D721Med (cell line): ENCODE measurements around the gene NCCRP1.

Experiments used
- DNase-seq: peaks from one replicate; pipeline ENCODE4 v3.0.0; 2011; ENCODE audit warnings: low spot score; ENCODE audit not compliant: insufficient read length
- FAIRE-seq: peaks from 2 replicates; lab custom pipeline; 2011; peaks lifted over from hg19 to GRCh38; lab: Jason Lieb, UNC
- TF ChIP-seq, protein P1 (sequence below): IDR thresholded peaks from 2 replicates; pipeline ENCODE4 v1.5.1; 2012; ENCODE audit warnings: mild to moderate bottlenecking, control low read depth; ENCODE audit not compliant: insufficient read depth; ENCODE audit errors: missing control alignments

NCCRP1 gene

DNA sequence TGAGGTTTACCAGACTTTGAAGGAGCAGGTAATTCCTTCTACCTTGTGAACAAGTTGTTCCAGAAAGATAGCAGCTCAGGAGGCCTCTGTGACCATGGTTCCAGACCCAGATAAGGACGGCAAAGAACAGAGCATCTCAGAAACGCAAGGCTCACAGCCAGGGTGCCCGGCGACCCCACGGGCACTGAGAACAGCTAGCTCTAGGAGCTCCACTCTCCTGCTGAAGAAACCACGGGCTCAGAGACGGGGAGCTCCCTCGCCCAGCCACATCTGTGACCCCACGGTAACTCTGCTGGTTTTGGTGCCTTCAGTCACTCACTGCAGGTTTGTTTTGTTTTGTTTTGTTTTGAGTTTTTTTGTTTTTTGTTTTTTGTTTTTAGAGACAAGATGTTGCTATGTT, 16.0 kb upstream of the NCCRP1 start:
- TF ChIP-seq, protein P1, sequence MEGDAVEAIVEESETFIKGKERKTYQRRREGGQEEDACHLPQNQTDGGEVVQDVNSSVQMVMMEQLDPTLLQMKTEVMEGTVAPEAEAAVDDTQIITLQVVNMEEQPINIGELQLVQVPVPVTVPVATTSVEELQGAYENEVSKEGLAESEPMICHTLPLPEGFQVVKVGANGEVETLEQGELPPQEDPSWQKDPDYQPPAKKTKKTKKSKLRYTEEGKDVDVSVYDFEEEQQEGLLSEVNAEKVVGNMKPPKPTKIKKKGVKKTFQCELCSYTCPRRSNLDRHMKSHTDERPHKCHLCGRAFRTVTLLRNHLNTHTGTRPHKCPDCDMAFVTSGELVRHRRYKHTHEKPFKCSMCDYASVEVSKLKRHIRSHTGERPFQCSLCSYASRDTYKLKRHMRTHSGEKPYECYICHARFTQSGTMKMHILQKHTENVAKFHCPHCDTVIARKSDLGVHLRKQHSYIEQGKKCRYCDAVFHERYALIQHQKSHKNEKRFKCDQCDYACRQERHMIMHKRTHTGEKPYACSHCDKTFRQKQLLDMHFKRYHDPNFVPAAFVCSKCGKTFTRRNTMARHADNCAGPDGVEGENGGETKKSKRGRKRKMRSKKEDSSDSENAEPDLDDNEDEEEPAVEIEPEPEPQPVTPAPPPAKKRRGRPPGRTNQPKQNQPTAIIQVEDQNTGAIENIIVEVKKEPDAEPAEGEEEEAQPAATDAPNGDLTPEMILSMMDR, result no peak
- DNase-seq (no peak), FAIRE-seq (no peak)

DNA sequence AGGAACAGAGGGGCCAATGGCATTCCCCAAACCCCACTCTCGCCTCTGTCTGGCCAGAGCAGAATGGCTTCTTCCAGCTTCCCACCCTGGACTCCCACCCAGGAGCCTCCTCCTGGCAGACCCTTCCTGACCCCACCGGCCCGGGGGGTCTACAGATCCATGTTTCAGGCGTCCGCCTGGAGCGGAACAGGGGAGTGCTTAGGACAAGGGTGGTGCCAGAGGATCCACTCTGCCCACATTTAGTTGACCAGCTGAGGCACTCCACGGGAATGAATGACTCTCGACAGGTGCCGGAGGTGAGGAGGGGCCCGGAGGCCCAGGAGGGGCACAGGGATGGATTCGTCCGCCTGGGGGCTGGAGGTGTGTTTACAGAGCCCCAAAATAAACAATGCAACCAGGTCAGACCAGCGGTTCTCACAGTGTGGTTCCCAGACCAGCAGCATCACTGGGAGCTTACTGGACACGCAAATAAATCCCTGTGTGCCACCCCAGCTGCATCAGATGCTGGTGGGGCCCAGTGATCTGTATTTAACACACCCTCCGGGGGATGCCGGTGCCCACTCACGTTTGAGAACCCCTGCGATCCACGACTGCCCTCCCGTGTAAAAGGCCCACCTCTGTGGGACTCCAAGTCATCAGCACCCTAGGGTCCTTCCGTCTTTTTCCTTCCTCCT, 15.1 kb upstream of the NCCRP1 start:
- FAIRE-seq (no peak), DNase-seq (no peak)
- TF ChIP-seq, protein P1, result no peak

DNA sequence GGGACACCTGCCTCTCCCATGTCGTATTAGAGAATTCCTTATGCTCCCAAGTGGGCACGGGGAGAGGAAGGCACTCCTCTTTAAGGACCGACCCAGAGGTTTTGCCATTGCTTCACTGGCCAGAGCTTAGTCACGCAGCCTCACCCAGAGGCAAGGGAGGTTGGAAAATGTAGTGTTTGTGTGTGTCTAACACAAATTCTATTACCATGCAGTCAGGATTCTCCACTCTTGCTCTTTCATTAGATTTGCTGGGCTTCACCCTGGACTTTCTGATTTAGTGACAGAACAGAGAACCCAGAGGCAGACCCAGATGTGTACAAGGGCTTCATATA, 14.6 kb upstream of the NCCRP1 start:
- no peak for FAIRE-seq
- TF ChIP-seq, protein P1, result no peak
- DNase-seq, result no peak

DNA sequence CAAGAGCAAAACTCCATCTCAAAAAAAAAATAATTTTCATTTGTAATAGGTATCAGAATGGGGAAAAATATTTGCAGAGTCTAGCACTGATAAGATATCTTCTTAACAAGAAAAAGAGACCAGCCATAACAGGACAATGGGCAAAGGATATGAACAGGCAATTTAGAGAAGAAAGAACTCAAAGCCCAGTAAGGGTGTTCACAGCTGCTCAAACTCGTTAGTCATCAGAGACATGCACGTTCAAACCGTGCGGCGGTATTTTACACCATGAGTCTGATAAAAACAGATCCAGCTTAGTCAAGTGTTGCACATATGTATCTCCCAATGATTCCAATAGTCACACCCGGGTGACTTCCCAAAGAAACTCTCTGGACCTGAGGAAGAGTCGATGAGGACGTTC, 13.7 kb upstream of the NCCRP1 start:
- DNase-seq, result no peak
- no peak for FAIRE-seq
- TF ChIP-seq, protein P1, result no peak

DNA sequence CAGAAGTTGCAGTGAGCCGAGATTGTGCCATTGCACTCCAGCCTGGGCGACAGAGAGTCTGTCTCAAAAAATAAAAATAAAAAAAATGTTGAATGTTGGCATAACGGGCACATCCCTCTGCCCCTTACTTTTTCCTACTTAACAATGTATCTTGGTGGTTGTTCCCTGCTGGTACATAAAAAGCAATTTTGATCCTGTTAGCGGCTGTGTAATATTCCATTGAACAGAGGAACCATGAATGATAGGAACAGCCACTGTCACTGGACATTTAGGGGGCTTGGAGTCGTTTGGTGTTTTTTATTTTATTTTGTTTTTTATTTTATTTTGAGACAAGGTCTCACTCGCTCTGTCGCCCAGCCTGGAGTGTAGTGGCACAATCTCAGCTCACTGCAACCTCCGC, 10.4 kb upstream of the NCCRP1 start:
- TF ChIP-seq, protein P1, result no peak
- DNase-seq, result no peak
- no peak for FAIRE-seq

DNA sequence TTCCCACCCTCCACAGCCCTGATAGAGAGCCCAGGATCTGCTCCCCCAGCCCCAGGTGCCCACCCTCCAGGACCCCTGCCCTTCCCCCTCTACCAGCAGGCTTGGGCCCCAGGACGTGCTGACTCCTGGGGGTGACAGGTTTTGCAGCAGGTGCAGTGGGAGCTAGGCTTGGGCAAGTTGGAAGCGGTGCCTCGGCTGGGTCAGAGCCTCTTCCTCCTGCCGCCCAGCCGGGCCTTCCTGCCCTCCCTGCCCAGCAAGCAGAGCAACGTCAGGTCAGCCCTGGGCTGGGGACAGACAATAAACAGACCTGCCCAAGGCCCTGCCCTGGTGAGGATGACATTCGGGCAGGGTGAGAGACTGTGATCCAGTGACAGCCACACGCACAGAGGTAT, 9.2 kb upstream of the NCCRP1 start:
- TF ChIP-seq, protein P1, result no peak
- no peak for FAIRE-seq
- no peak for DNase-seq

DNA sequence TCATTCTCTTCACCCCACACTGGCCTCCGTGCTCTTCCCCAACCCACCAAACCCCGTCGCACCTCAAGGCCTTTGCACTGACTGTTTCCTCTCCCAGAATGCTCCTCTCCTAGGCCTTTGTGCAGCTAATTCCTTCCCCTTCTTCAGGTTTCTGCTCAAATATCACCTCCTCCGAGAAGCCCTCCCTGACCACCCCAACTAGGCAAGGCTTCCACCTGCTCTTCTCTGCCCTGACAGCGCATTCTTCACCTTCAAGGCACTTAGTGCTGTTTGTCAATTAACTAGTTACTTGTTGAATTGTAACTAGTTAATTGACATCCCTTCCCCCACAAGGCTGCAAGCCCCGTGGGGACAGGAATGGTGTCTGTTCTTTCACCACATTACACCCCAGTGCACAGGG, 7.8 kb upstream of the NCCRP1 start:
- DNase-seq, result no peak
- no peak for FAIRE-seq
- TF ChIP-seq, protein P1, result no peak
